ENCODE results near the gene GSE1.

GSE1 gene

GRCh38 chr16:85570735-85571562 is 42.2 kb upstream of the GSE1 start:
- Histone ChIP-seq H3K79me2 (ENCODE audit: control insufficient read depth, low read length) (peaks cover 2% of the 10 kb centered on the region; the same call in 1 of the 2 replicates), H3F3A (ENCODE audit: control insufficient read depth, insufficient read depth) (no peaks in the 10 kb centered on the region), H3K9me2 (replicated peaks; ENCODE audit: control insufficient read depth, low read length) (no peaks in the 10 kb centered on the region), H3K27me3 (ENCODE audit: control insufficient read depth, low read length) (peaks cover 25% of the 10 kb centered on the region), H3K27ac (ENCODE audit: low read depth, low read length) (no peak overlapping the region), H3K4me3 (ENCODE audit: low read length) (no peak overlapping the region), H3K36me3 (ENCODE audit: control insufficient read depth, low read length) (no peaks in the 10 kb centered on the region), H3K9me3 (ENCODE audit: control insufficient read depth, insufficient read depth, low read length) (no peaks in the 10 kb centered on the region), H3K4me2 (ENCODE audit: low read length) (peak overlapping the region; percentile 46), H3K4me1 (ENCODE audit: control insufficient read depth, low read length) (peaks cover 39% of the 10 kb centered on the region), H4K20me1 (ENCODE audit: control insufficient read depth, insufficient read depth, low read depth, low read length) (peaks cover 19% of the 10 kb centered on the region)
- no peak for TF ChIP-seq CTCF (IDR thresholded peaks at IDR 0.05; ENCODE audit: low read depth, low read length, poor library complexity, severe bottlenecking)
- no peak for TF ChIP-seq EZH2phosphoT487 (IDR thresholded peaks at IDR 0.05; ENCODE audit: borderline replicate concordance, low read length)

- peaks cover 25% of the 10 kb centered on the region for H3K27me3 ChIP-seq (ENCODE audit: control insufficient read depth, low read length)
- H3K27ac ChIP-seq (ENCODE audit: low read depth, low read length): no peak overlapping the region
- H3K9me3 ChIP-seq (ENCODE audit: control insufficient read depth, insufficient read depth, low read length): no peaks in the 10 kb centered on the region
- peaks cover 19% of the 10 kb centered on the region for H4K20me1 ChIP-seq (ENCODE audit: control insufficient read depth, insufficient read depth, low read depth, low read length)
- TF ChIP-seq EZH2phosphoT487 (IDR thresholded peaks at IDR 0.05; ENCODE audit: borderline replicate concordance, low read length) (no peak), CTCF (IDR thresholded peaks at IDR 0.05; ENCODE audit: low read depth, low read length, poor library complexity, severe bottlenecking) (no peak)
- peaks cover 39% of the 10 kb centered on the region for H3K4me1 ChIP-seq (ENCODE audit: control insufficient read depth, low read length)
- no peaks in the 10 kb centered on the region for H3F3A ChIP-seq (ENCODE audit: control insufficient read depth, insufficient read depth)
- no peaks in the 10 kb centered on the region for H3K36me3 ChIP-seq (ENCODE audit: control insufficient read depth, low read length)
- H3K4me2 ChIP-seq (ENCODE audit: low read length): peak overlapping the region; percentile 17; the same call in 1 of the 2 replicates
- peaks cover 2% of the 10 kb centered on the region; the same call in 1 of the 2 replicates for H3K79me2 ChIP-seq (ENCODE audit: control insufficient read depth, low read length)
- H3K4me3 ChIP-seq (ENCODE audit: low read length): no peak overlapping the region
- no peaks in the 10 kb centered on the region for H3K9me2 ChIP-seq (replicated peaks; ENCODE audit: control insufficient read depth, low read length)
Observed at GRCh38 chr16:85571563-85571812, 41.6 kb upstream of the GSE1 start.

DNA sequence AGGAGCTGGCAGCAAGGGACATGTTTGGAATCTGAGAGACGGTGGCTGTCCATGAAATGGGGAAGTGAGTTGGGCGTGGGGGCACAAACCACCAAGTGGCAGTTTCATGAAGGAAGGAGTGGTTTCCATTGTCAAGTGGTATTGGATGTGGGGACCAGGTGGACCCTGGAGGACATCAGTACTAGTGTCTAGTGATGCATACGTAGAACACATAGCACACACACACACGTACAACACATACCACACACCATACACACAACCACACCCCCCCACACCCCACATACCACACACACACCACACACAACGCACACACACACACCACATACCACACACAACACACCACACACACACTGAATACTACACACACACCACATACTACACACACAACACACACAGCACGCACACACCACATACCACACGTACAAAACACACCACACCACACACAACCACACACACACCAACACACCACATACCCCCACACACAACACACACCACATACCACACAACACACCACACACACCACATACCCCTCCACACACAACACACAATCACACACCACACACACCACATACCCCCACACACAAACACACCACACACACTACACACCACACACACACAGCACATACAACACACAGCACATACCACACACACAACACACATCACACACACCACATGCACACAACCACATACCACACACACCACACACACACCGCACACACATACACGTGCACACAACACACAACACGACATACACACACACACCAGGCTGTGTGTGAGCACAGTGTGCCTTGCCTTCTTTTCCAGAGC is 41.1 kb upstream of the GSE1 start:
- no peaks in the 10 kb centered on the region for H3K9me3 ChIP-seq (ENCODE audit: control insufficient read depth, insufficient read depth, low read length)
- H3K27ac ChIP-seq (ENCODE audit: low read depth, low read length): no peak overlapping the region
- H3K27me3 ChIP-seq (ENCODE audit: control insufficient read depth, low read length): peaks cover 25% of the 10 kb centered on the region
- H3K79me2 ChIP-seq (ENCODE audit: control insufficient read depth, low read length): peaks cover 2% of the 10 kb centered on the region; the same call in 1 of the 2 replicates
- no peaks in the 10 kb centered on the region for H3K36me3 ChIP-seq (ENCODE audit: control insufficient read depth, low read length)
- H3K9me2 ChIP-seq (replicated peaks; ENCODE audit: control insufficient read depth, low read length): no peaks in the 10 kb centered on the region
- H3K4me1 ChIP-seq (ENCODE audit: control insufficient read depth, low read length): peaks cover 39% of the 10 kb centered on the region
- peak overlapping the region; percentile 17; the same call in 1 of the 2 replicates for H3K4me2 ChIP-seq (ENCODE audit: low read length)
- H3F3A ChIP-seq (ENCODE audit: control insufficient read depth, insufficient read depth): no peaks in the 10 kb centered on the region
- no peak overlapping the region for H3K4me3 ChIP-seq (ENCODE audit: low read length)
- H4K20me1 ChIP-seq (ENCODE audit: control insufficient read depth, insufficient read depth, low read depth, low read length): peaks cover 19% of the 10 kb centered on the region
- TF ChIP-seq EZH2phosphoT487 (IDR thresholded peaks at IDR 0.05; ENCODE audit: borderline replicate concordance, low read length): no peak
- no peak for TF ChIP-seq CTCF (IDR thresholded peaks at IDR 0.05; ENCODE audit: low read depth, low read length, poor library complexity, severe bottlenecking)

Data from DOHH2 (cell line).